Liver (tissue), 9 donors: ENCODE measurements around the gene HTT-AS. TPM values are rescaled to one million over a fixed set of nuclear protein-coding genes. Genes with fewer than 3 reads are reported as not detected.

Experiments used
- DNase-seq: peaks from one replicate; pipeline ENCODE4 v3.0.0-alpha.2; 2017; ENCODE audit warnings: low spot score
- H3K27ac ChIP-seq, 2 donors: one replicate each; pipeline ENCODE4 v1.7.0; 2013; ENCODE audit warnings: inconsistent platforms in 2 of 2, low read length in 2 of 2, control low read depth in 1 of 2, low read depth in 1 of 2, mild to moderate bottlenecking in 1 of 2
- H3K27me3 ChIP-seq, 4 donors: one replicate each; pipeline versions ENCODE4 v1.6.1 to v1.7.0; 2013; ENCODE audit warnings: low read length in 3 of 4, inconsistent platforms in 1 of 4, mild to moderate bottlenecking in 1 of 4, moderate library complexity in 1 of 4; ENCODE audit not compliant: control insufficient read depth in 4 of 4, insufficient read depth in 4 of 4
- H3K36me3 ChIP-seq, 4 donors: one replicate each; pipeline versions ENCODE4 v1.6.1 to v1.7.0; 2013; ENCODE audit warnings: low read length in 3 of 4, mild to moderate bottlenecking in 3 of 4, low read depth in 1 of 4, moderate library complexity in 1 of 4; ENCODE audit not compliant: control insufficient read depth in 4 of 4, insufficient read depth in 3 of 4
- H3K4me1 ChIP-seq, 4 donors: one replicate each; pipeline versions ENCODE4 v1.6.1 to v1.7.0; 2013; ENCODE audit warnings: low read length in 3 of 4, mild to moderate bottlenecking in 3 of 4, moderate library complexity in 1 of 4; ENCODE audit not compliant: control insufficient read depth in 4 of 4, insufficient read depth in 4 of 4
- H3K4me3 ChIP-seq, 3 donors: one replicate each; pipeline versions ENCODE4 v1.6.1 to v1.7.0; 2013; ENCODE audit warnings: low read length in 3 of 3, control low read depth in 1 of 3, low read depth in 1 of 3, mild to moderate bottlenecking in 1 of 3
- H3K9ac ChIP-seq, 2 donors: one replicate each; pipeline ENCODE4 v1.7.0; 2013; ENCODE audit warnings: low read length in 2 of 2, mild to moderate bottlenecking in 2 of 2, moderate library complexity in 2 of 2, control low read depth in 1 of 2, low read depth in 1 of 2
- H3K9me3 ChIP-seq, 4 donors: one replicate each; pipeline versions ENCODE4 v1.6.1 to v1.7.0; 2013; ENCODE audit warnings: low read length in 3 of 4; ENCODE audit not compliant: control insufficient read depth in 4 of 4
- ATF3 ChIP-seq: IDR thresholded peaks from 2 replicates; pipeline ENCODE4 v1.6.1; 2016; ENCODE audit warnings: antibody characterized with exemption
- CTCF ChIP-seq: fragments of 150-350 bp; IDR thresholded peaks from 2 replicates; pipeline ENCODE4 v1.5.1; 2017; ENCODE audit warnings: improper control_type of control experiment, low read depth, low read length; ENCODE audit not compliant: missing input control
- EGR1 ChIP-seq, 2 donors: IDR thresholded peaks; 2 replicates each; pipeline ENCODE4 v1.6.1; 2016 to 2018; ENCODE audit warnings: antibody characterized with exemption in 2 of 2, low read depth in 2 of 2
- FOXA1 ChIP-seq: IDR thresholded peaks from 2 replicates; pipeline ENCODE4 v1.6.1; 2016; ENCODE audit warnings: antibody characterized with exemption
- FOXA2 ChIP-seq: IDR thresholded peaks from 2 replicates; pipeline ENCODE4 v1.6.1; 2016; ENCODE audit warnings: antibody characterized with exemption
- GABPA ChIP-seq, 2 donors: IDR thresholded peaks in 1 of 2; conservative IDR thresholded peaks in 1 of 2; 2 replicates each; pipeline ENCODE4 v1.6.1; 2016; ENCODE audit warnings: antibody characterized with exemption in 2 of 2, mild to moderate bottlenecking in 1 of 2, moderate library complexity in 1 of 2
- HNF4A ChIP-seq, 2 donors: conservative IDR thresholded peaks; 2 replicates each; pipeline ENCODE4 v1.6.1; 2016; ENCODE audit warnings: antibody characterized with exemption in 2 of 2, mild to moderate bottlenecking in 2 of 2
- JUND ChIP-seq, 2 donors: IDR thresholded peaks; 2 replicates each; pipeline ENCODE4 v1.6.1; 2016; ENCODE audit warnings: antibody characterized with exemption in 2 of 2
- MAX ChIP-seq: IDR thresholded peaks from 2 replicates; pipeline ENCODE4 v1.6.1; 2016; ENCODE audit warnings: antibody characterized with exemption
- NR2F2 ChIP-seq: IDR thresholded peaks from 2 replicates; pipeline ENCODE4 v1.6.1; 2016; ENCODE audit warnings: antibody characterized with exemption
- RAD21 ChIP-seq, 2 donors: IDR thresholded peaks; 2 replicates each; pipeline ENCODE4 v1.6.1; 2016; ENCODE audit warnings: antibody characterized with exemption in 2 of 2, mild to moderate bottlenecking in 2 of 2
- REST ChIP-seq: IDR thresholded peaks from 2 replicates; pipeline ENCODE4 v1.6.1; 2016; ENCODE audit warnings: antibody characterized with exemption, mild to moderate bottlenecking
- RXRA ChIP-seq, 2 donors: IDR thresholded peaks; 2 replicates each; pipeline ENCODE4 v1.6.1; 2017 to 2018; ENCODE audit warnings: antibody characterized with exemption in 2 of 2, mild to moderate bottlenecking in 1 of 2
- SP1 ChIP-seq: IDR thresholded peaks from 2 replicates; pipeline ENCODE4 v1.6.1; 2018; ENCODE audit warnings: antibody characterized with exemption, mild to moderate bottlenecking
- TAF1 ChIP-seq: conservative IDR thresholded peaks from 2 replicates; pipeline ENCODE4 v1.6.1; 2016; ENCODE audit warnings: antibody characterized with exemption, mild to moderate bottlenecking
- YY1 ChIP-seq: IDR thresholded peaks from 2 replicates; pipeline ENCODE4 v1.6.1; 2016; ENCODE audit warnings: antibody characterized with exemption, mild to moderate bottlenecking
- ZBTB33 ChIP-seq: IDR thresholded peaks from 2 replicates; pipeline ENCODE4 v1.6.1; 2016; ENCODE audit warnings: antibody characterized with exemption
- WGBS: extraction: QIAGEN DNeasy Blood & Tissue Kit; methylation state at CpG from one replicate; pipeline ENCODE4 v1.1.7; 2013; 5-methylcytosine and 5-hydroxymethylcytosine counted together
- polyA plus RNA-seq, 2 donors: library from polyadenylated mRNA; stranded (reverse) in 1 of 2; unstranded in 1 of 2; fragments of 200-250 nt in 1 of 2; fragments of >200 nt in 1 of 2; fragmentation: Nextera tagmentation in 1 of 2; extraction: Ambion mirVana in 1 of 2; gene quantifications; one replicate each; pipeline versions ENCODE4 v1.2.1 to v1.2.3, GENCODE V29; 2013 to 2015
- total RNA-seq, 2 donors: library from RNA; depleted of rRNA; stranded (reverse); fragments of >200 nt; gene quantifications; one replicate each; pipeline ENCODE4 v1.2.3, GENCODE V29; 2014
- donor health status: healthy.
- donor health status: healthy.
- donor health status: healthy.
- donor health status: healthy.
- donor health status: healthy.

Gene HTT-AS
- total and polyA plus RNA-seq, 4 donors, result not detected

- H3K27me3 ChIP-seq, result no peaks in the 10 kb centered on the region
These were observed 37.9 kb upstream of the HTT-AS start for GRCh38 chr4:3112201-3112600.

GRCh38 chr4:3111461-3111860 lies 37.1 kb upstream of the HTT-AS start:
- WGBS, result 83% methylated on average over 5 of the region's 5 CpGs
- Histone ChIP-seq H3K36me3 (peaks cover 5 to 61% (median 36%) of the 10 kb centered on the region in 4 donors), H3K27me3 (no peaks in the 10 kb centered on the region), H3K9me3 (no peaks in the 10 kb centered on the region), H3K4me1 (peaks cover 0 to 4% (median 0%) of the 10 kb centered on the region in 4 donors), H3K27ac (peak overlapping the region; percentile 4 to 11), H3K4me3 (no peak overlapping the region), H3K9ac (no peak overlapping the region)
- no peak for DNase-seq
- no peak for TF ChIP-seq SP1
- no peak for TF ChIP-seq FOXA2
- no peak for TF ChIP-seq NR2F2
- no peak for TF ChIP-seq REST
- no peak for TF ChIP-seq CTCF
- TF ChIP-seq MAX, result no peak
- TF ChIP-seq RAD21 (IDR thresholded peaks at IDR 0.05), result no peak
- TF ChIP-seq JUND (IDR thresholded peaks at IDR 0.05), result no peak
- TF ChIP-seq EGR1 (IDR thresholded peaks at IDR 0.05; ENCODE audit: low read depth in 2 of 2), result no peak
- TF ChIP-seq YY1, result no peak
- TF ChIP-seq GABPA (IDR thresholded peaks at IDR 0.05 in 1 of 2, conservative IDR thresholded peaks at IDR 0.05 in 1 of 2), result no peak
- no peak for TF ChIP-seq TAF1
- TF ChIP-seq RXRA (IDR thresholded peaks at IDR 0.05), result no peak
- TF ChIP-seq ZBTB33, result no peak
- no peak for TF ChIP-seq HNF4A (conservative IDR thresholded peaks at IDR 0.05)
- TF ChIP-seq FOXA1, result no peak

More at GRCh38 chr4:3112201-3112600, 37.9 kb upstream of the HTT-AS start:
- Histone ChIP-seq H3K4me1 (peaks cover 0 to 4% (median 0%) of the 10 kb centered on the region in 4 donors), H3K27ac (peak overlapping the region; percentile 4 to 11), H3K36me3 (peaks cover 5 to 64% (median 42%) of the 10 kb centered on the region in 4 donors), H3K9me3 (no peaks in the 10 kb centered on the region), H3K4me3 (no peak overlapping the region), H3K9ac (no peak overlapping the region)
- no peak for DNase-seq
- TF ChIP-seq RXRA (IDR thresholded peaks at IDR 0.05) (no peak), YY1 (no peak), CTCF (no peak), ATF3 (no peak), EGR1 (IDR thresholded peaks at IDR 0.05; ENCODE audit: low read depth in 2 of 2) (no peak), JUND (IDR thresholded peaks at IDR 0.05) (no peak)
- WGBS, result 81% methylated on average over 4 of the region's 4 CpGs
